UCSD-AML1 (cell line): ENCODE data around the gene SMNDC1.
"Not testable (repeated sequence)": the region's sequence is repeated elsewhere in the genome, so short reads cannot be mapped to it uniquely, and the experiment has no call there.

Experiments used
- DNase-seq: peaks from one replicate; lab custom pipeline; 2025; ENCODE audit not compliant: unreplicated experiment; lab: John Stamatoyannopoulos, UW

The SMNDC1 gene

GRCh38 chr10:110304780-110305421 is at the start of gene SMNDC1:
TSS of gene SMNDC1 (minus strand) at chr10:110304920. CDS start at chr10:110303587, 1,333 bp downstream.
- peak; percentile 96 for DNase-seq

DNA sequence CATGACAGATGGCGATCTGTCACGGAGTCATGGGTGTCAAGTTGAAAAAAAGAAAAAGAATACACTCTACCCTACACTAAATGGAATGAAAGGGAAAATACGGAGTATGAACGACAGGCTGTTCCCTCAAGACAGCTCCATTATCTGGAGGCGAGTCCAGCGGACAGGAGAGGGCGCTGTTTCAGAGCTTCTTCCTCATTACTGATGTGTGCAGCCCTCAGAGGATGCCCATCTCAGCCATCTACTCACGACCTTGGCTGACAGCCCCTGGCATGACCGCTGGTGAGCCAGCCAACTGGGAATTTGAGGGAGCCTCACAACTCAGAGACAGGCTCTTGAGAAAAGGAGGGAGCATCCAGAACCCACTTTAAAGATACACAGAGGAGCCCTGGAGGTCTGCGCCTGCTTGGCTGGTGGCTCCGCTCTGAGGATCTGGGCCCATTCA is 49.6 kb upstream of the SMNDC1 start:
- peak; percentile 84 for DNase-seq

- no peak for DNase-seq
Observed at GRCh38 chr10:110353244-110354119, 48.8 kb upstream of the SMNDC1 start.

GRCh38 chr10:110352930-110353243 is 48.2 kb upstream of the SMNDC1 start:
- DNase-seq = no peak

DNA sequence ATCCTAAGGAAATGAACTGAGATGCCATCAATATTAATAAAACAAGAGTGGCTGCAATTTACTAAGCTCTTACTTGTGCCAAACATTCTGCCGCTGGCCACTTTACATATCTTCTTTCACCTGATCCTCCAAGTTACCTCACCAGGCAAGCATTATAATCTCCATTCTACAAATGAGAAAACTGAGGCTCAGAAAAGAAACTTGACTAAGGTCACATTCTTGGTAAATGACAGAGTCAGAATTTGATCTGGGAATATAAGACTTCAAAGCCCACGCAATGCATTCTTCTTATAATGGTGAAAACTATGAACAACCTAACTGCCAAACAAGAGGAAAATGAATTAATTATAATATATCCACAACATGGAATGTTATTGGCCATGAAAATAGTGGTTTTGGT is 46.1 kb upstream of the SMNDC1 start:
- DNase-seq = no peak

DNA sequence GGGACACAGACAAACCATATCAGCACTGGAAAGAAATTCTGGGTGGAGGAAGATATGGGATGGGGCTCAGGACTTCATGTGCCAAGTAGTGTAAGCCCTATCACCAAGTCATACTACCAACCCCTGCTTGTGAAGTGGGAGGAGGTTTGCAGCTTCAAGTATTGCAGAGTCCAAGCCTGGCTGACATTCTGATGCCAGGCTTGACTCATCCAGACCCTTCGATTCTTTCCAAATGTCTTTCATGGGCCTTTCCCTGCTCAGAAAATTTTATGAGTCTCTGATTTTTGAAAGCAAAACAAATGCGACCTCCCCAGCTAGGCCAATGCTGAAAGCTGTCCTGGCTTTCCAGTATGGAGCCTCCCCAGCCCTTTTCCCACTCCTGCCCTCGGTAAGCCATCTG is 45.1 kb upstream of the SMNDC1 start:
- no peak for DNase-seq

DNA sequence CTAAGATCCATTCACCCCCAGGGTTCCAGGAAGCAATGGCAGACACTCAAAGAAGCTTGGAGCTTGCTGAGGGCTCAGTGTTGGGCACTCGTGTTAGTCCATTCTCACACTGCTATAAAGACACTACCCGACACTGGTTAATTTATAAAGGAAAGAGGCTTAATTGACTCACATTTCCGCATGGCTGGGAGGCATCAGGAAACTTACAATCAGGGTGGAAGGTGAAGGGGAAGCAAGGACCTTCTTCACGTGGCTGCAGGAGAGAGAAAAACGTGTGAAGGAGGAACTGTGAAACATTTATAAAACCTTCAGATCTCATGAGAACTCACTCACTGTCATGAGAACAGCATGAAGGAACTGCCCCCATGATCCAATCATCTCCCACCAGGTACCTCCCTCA is 44.7 kb upstream of the SMNDC1 start:
- DNase-seq = no peak

DNA sequence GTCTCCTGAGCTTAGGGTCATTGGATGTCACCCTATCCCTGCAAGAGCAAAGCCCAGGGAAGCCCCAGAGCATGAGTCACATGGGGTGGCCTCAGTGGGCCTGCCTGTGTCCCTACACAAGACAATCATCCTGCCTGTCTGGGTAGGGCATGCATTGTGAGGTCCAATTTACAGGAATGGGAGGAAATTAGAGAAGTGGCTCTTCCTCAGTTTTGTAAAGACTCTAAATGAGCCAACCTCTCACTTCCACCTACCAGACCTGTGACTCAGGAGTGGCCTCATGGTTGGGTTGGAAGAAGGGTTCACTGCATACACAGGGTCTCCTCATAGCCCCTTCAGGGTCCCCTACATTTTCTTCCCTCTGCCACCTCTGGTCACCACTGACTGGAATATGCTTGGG is 43.6 kb upstream of the SMNDC1 start:
- no peak for DNase-seq

GRCh38 chr10:110346914-110347313 is 42.2 kb upstream of the SMNDC1 start:
- DNase-seq = no peak

DNA sequence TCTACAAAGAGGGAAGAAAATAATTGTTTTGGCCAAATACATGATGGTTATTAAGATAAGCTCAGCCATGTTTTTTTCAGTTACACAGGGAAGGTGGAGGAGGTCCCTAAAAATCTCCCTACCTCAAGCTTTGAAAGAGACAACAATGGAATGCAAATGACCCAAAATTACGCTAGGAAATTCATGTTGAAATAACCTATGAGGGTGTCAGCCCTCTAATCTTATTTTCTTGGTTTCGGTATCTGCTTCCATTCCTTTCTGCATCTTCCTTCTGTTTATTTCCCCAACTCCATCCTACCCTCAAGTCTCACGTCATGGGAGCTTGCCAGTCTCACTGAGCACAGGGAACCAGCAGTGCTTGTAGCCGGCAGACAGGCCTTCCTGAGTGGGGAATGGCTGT is 40.6 kb upstream of the SMNDC1 start:
- DNase-seq = no peak

DNA sequence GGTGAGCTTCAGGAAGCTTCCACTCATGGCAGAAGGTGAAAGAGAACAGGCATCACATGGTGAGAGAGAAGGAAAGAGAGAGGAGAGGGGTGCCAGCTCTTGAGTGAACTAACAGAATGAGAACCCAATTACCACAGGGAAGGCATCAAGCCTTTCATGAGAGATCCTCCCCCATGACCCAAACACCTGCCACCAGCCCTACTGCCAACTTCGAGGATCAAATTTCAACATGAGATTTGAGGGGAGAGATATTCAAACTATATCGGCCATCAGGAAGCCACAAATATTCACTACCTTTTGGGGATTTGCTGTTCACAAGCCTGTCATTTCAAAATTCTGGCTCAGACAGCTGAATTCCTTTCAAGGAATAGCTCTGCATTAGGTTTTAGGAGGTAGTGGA is 39.9 kb upstream of the SMNDC1 start:
- DNase-seq = no peak

GRCh38 chr10:110343947-110344346 is 39.2 kb upstream of the SMNDC1 start:
- DNase-seq = no peak

GRCh38 chr10:110340816-110341215 is 36.1 kb upstream of the SMNDC1 start:
- DNase-seq = no peak

GRCh38 chr10:110340122-110340521 is 35.4 kb upstream of the SMNDC1 start:
- DNase-seq = no peak

DNA sequence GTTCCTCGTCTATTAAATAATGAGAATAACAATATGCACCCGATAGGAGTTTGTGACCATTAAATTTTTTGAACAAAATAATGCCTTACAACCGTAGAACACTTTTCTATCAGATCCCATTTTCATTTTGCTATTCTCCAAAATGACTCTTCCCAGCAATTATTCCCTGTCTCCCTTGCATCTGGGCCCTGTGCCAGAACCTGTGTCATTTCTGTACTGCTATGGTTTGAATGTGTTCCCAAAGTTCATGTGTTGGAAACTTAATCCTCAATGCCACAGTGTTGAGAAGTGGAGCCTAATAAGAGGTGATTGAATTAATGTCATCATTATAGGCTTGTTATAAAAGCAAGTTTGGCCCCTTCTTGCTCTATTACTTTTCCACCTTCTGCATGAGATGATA is 33.2 kb upstream of the SMNDC1 start:
- no peak for DNase-seq

- DNase-seq = no peak
Observed at GRCh38 chr10:110337401-110337800, 32.7 kb upstream of the SMNDC1 start.

DNA sequence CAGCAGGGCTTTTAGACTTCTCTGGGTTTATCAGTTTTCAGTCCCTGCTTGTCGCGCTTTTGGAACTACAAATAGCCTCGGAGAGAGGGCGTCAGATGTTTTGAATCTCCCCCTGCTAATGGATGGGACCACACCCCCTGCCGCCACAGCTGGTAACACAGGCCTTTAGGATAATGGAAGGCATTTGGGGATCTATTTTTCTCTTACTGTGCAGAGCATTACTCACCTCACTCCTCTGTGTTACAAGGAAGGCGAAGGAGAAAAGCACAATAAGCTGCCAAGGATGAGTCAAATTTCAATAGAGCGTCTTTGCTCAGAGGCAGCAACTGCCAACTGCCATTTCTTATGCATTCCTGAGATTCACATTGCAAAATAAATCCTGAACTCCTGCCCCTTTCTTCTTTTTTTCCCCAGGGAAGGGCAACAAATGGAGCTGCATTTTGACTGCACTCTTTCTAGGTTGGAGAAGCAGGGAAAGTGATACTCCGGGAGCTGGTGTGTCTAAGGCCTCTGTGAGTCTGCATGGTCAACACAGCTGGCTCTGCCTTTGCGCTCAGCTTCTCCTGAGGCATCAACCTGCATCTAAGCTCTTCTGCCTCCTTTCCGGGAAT is 31.5 kb upstream of the SMNDC1 start:
- DNase-seq = no peak

- no peak for DNase-seq
Observed at GRCh38 chr10:110335314-110336064, 30.8 kb upstream of the SMNDC1 start.

DNA sequence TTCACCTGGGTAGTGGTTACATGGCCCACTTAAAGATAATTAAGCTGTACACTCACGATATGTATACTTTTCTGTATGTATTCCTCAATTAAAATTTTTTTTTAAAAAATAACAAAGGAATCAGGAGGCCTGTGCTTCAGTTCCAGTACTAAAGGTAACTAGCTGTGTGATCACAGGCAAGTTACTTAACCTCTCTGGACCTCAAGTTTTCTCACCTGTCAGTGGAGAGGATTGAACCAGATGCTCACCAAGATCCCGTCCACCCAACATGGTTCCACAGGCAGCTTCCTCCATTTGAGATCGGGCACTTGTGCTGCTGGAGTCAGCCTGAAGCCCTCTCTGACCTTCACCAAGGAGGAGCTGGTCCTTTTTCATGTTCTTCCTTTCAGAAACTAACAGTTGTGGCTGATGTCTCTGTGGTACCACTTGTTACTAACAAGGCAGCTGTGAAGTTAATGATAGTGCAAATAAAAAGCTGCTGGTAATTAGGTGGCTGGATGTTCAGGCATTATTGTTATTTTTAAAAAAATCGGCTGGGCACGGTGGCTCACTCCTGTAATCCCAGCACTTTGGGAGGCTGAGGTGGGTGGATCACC is 29.4 kb upstream of the SMNDC1 start:
- DNase-seq = no peak

- not testable (repeated sequence) for DNase-seq
Observed at GRCh38 chr10:110331226-110331795, 26.6 kb upstream of the SMNDC1 start.

GRCh38 chr10:110330675-110331074 is 26.0 kb upstream of the SMNDC1 start:
- DNase-seq = no peak
